NCI-H2171 treated with DMSO at 0.1 percent for 48 hours (cell line): ENCODE data around the gene ALDH9A1.
"Not testable (repeated sequence)": the region's sequence is repeated elsewhere in the genome, so short reads cannot be mapped to it uniquely, and the experiment has no call there.

ENCODE experiments used
- DNase-seq: peaks from one replicate; lab custom pipeline; 2025; lab: John Stamatoyannopoulos, UW

The ALDH9A1 gene

DNA sequence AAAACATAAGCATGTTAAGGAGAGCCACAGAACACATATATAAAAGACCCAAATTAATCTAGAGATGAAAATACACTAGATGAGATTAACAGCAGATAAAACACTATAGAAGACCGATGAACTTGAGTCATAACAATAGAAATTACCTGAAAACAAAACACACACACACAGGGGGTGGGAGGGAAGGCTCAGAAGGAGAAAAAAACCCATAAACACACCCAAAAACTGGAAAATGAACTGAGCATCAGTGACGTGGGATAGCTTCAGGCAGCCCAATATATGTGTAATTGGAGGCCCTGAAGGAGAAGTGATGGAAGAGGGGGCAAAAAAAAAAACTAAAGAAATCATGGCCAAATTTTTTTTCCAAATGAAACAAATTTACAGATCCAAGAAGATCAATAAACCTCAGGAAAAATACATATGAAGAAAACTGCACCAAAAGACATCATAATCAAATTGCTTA is 11.4 kb downstream of the ALDH9A1 start:
- no peak for DNase-seq

DNA sequence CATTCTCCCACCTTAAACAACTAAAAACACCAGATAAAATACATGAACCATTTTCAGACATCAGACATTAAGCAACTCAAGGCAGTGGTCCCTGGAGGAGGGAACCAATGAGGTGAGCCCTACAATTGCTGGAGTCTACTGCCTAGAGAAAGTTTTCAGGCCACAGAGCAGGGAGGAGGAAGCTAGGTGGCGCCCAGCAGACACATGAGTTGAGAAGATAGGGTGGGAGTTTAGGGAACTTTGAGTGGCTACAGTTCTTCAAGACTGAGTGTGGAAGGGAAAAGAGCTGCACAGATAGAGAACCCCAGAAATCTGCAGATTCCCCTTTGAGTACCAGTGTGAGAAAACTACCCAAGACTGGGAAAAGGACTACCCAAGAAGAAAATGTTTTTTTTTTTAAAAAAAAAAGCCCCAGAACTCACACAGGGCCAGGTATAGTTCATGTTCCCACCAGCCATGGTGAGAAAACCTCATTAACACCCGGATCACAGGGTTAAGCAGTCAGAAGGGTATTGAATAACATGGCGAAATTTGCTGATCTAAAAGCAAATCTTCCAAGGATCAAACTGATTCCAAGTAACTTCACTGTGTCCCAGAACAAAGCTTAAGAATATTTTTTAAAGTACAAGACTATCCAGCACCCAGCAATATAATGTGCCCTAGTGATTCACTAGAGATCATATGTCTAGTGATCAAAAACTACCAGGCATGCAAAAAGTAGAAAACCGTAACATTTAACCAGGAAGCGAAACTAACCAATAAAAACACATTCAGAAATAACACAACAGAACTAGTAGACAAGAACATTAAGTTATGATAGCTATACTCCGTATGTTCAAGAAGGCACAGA is 12.0 kb downstream of the ALDH9A1 start:
- no peak for DNase-seq

DNA sequence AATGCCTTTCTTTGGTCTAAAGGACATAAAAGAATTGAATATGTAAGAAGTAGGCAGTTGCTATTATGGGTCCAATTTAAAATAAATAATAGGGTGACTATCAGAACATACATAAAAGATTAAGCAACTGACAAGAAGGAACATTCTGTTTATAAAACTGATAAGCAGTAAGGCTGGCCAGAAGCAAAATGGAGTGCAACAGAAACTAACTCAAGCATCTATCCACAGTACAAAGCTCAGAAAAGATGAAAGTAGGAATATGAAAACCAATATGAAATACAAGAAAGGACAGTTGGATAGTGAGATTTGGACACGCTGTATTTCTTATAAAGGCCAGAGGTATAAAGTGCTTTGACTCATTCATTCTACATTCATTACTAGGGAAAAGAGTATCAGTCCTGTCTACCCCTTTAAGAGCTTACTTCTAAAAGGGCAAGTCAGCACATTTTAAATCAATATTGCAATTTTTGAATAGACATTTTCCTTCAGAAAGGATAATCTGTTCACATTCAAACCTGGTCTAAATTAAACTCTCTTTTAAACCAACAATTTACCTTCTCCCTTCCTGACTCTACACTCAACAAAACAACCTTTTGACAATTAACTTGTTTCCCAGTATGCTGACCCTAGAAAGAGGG is 14.4 kb downstream of the ALDH9A1 start:
- no peak for DNase-seq

DNA sequence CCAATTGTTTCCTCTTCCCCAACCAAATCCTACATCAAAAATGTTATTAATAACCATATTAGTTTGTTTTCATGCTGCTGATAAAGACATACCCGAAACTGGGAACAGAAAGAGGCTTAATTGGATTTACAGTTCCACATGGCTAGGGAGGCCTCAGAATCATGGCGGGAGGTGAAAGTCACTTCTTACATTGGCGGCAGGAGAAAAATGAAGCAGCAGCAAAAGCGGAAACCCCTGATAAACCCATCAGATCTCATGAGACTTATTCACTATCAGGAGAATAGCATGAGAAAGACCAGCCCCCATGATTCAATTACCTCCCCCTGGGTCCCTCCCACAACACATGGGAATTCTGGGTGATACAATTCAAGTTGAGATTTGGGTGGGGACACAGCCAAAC is 17.6 kb downstream of the ALDH9A1 start:
- DNase-seq: not testable (repeated sequence)

DNA sequence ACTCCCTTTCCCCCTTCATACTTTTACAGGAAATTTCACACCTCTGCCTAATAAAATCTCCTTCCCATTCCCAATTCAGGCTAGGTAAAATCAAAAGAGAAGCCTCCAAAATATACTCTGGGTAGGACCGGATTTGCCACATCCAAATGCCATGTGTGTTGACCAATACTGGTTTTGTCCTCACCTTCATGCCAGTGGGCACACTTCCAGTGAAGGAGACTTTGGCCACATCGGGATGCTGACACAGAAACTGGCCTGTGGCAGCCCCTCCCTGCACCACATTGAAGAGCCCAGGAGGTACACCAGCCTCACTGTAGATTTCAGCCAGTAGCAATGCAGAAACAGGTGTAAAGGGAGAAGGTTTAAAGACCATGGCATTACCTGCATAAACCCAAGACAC is 18.1 kb downstream of the ALDH9A1 start:
- DNase-seq: no peak

DNA sequence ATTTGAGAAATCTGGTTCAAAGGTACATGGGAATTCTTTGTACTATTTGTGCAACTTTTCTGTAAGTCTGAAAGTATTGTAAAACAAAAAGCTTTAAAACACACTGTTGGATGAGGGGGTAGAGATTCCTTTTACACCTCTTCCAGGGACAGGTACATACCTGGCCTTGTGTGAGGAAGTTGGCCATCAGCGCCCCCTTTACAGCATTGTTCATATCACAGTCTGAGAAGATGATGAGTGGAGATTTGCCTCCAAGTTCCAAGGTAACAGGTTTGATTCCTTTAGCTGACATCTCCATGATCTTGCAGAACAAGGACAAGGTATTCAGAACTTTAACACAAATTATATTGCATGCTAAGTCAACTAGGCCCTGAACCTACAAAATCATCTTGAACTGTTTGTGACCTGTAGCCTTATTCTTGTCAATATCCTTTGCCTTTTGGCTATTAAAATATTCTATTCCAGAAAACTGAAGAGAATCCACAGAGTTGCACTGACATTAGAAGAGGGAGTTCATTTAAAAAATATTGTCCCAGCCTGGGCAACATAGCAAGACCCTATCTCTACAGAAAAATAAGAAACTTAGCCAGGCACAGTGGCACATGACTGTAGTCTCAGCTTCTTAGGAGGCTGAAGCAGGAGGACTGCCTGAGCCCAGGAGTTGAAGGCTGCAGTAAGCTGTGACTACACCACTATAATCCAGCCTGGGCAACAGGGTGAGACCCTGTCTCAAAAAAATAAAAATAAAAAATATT is 18.9 kb downstream of the ALDH9A1 start:
- no peak for DNase-seq

- DNase-seq: no peak
Measured at GRCh38 chr1:165678509-165678908, 19.9 kb downstream of the ALDH9A1 start.

GRCh38 chr1:165675794-165676193 is 22.6 kb downstream of the ALDH9A1 start:
- no peak for DNase-seq

DNA sequence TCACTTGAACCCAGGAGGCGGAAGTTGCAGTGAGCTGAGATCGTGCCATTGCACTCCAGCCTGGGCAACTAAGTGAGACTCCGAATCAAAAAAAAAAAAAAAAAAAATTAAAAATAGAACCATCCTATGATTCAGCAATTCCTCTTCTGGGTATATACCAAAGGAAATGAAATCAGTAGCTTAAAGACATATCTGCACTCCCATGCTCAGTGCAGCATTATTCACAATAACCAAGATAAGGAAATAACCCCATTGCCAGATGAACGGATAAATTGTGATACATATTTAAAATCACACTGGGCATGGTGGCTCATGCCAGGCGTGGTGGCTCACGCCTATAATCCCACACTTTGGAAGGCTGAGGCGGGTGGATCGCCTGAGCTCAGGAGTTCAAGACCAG is 23.8 kb downstream of the ALDH9A1 start:
- no peak for DNase-seq

- DNase-seq: no peak
Measured at GRCh38 chr1:165671526-165671925, 26.8 kb downstream of the ALDH9A1 start.

- DNase-seq: no peak
Measured at GRCh38 chr1:165668184-165668583, 30.2 kb downstream of the ALDH9A1 start.

DNA sequence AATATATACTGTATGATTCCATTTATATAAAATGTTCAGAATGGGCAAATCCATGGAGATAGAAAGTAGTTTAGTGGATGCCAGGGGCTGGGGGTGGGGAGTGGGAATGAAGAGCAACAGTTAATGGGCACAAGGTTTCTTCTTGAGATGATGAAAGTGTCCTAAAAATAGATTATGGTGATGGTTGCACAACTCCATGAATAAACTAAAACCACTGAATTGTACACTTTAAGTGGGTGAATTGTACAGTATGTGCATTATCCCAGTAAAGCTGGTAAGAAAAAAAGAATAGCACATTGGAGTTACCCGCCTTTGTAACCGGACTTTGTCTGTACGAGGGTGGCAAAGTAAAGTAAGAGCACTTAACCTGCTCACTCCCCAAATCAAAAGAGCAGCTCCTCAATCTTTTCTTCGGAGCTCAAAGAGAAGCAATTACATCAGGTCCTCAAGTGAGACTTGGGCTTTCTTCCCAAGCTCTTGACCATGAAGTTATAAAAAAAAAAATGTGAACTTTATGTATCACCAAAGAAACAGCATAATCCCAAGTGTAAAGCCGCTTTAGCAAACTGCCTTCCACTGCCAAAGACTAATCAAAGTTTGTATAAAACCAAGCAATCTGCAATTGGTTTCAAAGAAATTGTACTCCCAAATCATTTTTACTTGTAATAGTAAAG is 32.1 kb downstream of the ALDH9A1 start:
- no peak for DNase-seq

- DNase-seq: no peak
Measured at GRCh38 chr1:165662186-165662585, 36.2 kb downstream of the ALDH9A1 start.

GRCh38 chr1:165661703-165662102 is 36.7 kb downstream of the ALDH9A1 start:
- no peak for DNase-seq

- no peak for DNase-seq
Measured at GRCh38 chr1:165659581-165659895, 38.8 kb downstream of the ALDH9A1 start.

- not testable (repeated sequence) for DNase-seq
Measured at GRCh38 chr1:165658766-165659580, 39.4 kb downstream of the ALDH9A1 start.

DNA sequence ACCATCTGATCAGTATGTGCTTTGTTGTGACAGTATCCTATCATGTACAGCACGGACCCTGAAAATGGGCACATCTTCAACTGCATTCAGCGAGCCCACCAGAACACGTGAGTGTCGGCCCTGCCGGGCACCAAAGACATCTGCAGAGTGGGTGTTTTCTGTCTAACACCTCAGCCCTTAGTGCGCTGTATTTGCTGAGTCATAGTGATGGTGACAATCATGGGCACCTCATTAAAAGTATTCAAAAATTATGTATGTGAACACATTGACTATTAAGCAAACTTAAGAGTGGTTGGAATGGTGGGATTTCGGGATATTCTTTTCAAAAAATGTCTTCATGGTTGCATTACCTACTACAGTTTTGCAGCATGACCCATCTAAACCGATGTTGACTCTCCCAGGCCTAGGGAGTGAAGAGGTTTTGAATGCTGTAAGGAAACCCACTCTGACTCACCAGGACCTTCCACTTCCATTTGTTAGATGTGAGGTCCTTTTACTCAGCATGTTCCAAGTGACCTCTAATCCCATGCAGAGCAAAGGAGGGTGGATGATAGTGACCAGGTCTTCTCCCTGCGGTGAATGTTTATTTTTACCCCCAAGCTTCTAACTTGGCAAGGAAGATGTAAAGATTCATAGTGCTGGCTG is 47.3 kb downstream of the ALDH9A1 start:
- DNase-seq: no peak

- DNase-seq: no peak
Measured at GRCh38 chr1:165648919-165649572, 49.3 kb downstream of the ALDH9A1 start.

DNA sequence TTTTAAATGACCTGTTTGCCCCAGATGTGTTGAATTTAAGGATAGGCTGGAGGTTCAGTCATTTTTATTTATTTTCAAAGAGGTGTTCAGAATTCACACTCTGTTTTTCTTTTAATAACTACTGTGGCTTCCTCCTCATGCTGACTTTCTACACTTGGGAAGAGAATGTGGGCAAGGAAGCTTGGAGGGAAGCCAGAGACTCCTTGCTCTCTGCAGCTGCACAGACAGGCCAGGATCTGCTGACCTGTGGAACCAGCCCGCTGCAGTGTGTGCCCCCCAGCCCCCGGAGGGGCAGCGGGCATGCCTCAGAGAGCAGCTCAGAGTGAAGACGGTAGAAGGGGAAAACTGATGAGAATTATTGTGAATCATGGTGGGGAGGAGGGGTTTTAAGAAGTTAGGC is 50.4 kb downstream of the ALDH9A1 start:
- DNase-seq: no peak

- DNase-seq: no peak
Measured at GRCh38 chr1:165647517-165647916, 50.8 kb downstream of the ALDH9A1 start.
